A549 treated with AZD2906 at 1 μM for 4 hours (cell line): ENCODE measurements around the gene HOXD9. TPM values are rescaled to one million over a fixed set of nuclear protein-coding genes. Genes with fewer than 3 reads are reported as not detected.

Experiments
- total RNA-seq: library from RNA; stranded (reverse); fragments of 200-300 nt; extraction: Qiagen RNA extraction; gene quantifications from 5 replicates; pipeline ENCODE4 v1.2.3, GENCODE V29; 2022

HOXD9 gene
- 0.83 to 1.6 TPM (median 1.2 TPM) in 5 replicates for total RNA-seq

GRCh38 chr2:176122683-176123410, at the start of gene HOXD9:
Gene HOXD9, plus strand, starts transcription at chr2:176122719. Its CDS starts 50 bp downstream, at chr2:176122769.

GRCh38 chr2:176083796-176084261, 38.7 kb upstream of the HOXD9 start, which contains the start of gene EVX2:
Gene EVX2, minus strand, starts transcription at chr2:176083962. Its CDS starts 186 bp downstream, at chr2:176083776.

GRCh38 chr2:176092270-176093144, 30.0 kb upstream of the HOXD9 start, which contains the start of gene HOXD13:
Gene HOXD13, plus strand, starts transcription at chr2:176092721. Its CDS starts 170 bp downstream, at chr2:176092891.

GRCh38 chr2:176099728-176100546, 22.6 kb upstream of the HOXD9 start, which contains the start of gene HOXD12:
Gene HOXD12, plus strand, starts transcription at chr2:176099795. Its CDS starts 7 bp downstream, at chr2:176099802.

DNA sequence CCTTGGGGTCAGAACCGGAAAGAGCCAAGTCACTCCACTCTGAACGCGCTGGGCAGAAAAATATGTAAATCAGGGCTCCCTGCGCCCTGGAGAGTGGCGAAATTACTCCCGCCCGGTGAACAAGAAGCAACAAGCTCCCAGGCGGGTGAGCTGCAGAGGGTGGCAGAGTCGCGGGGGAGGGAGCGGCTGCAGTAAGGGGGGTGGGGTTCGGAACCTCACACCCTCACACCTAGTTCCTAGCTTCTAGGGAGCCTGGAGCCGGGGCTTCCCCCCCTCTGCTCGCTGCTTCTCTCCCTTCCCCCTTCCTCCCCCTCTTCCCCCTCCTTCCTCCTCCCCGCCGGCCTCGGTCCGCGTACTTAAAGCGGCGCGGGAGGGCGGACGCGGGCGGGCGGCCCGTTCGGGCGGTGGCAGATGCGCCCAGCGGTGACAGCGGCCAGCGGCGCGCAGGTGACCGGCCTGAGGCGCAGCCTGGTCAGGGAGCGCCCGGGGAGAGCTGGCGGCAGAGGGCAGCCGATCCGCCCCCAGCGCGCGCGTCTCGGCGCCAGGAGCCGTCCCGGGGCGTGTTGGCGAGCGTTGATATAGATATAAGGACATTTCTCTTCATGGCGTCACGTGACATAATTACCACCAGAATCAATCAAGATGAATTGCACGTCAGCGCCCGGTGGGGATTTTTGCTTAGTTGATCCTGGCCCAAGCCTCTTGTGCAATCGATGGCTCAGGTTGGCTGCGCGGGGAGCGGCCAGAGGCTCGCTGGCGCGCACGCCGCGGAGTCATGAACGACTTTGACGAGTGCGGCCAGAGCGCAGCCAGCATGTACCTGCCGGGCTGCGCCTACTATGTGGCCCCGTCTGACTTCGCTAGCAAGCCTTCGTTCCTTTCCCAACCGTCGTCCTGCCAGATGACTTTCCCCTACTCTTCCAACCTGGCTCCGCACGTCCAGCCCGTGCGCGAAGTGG, 15.7 kb upstream of the HOXD9 start, which contains the start of gene HOXD11:
TSS of gene HOXD11 (plus strand) at position 700 of the 959 bp plus-strand sequence. CDS start at position 776, 76 bp downstream.

DNA sequence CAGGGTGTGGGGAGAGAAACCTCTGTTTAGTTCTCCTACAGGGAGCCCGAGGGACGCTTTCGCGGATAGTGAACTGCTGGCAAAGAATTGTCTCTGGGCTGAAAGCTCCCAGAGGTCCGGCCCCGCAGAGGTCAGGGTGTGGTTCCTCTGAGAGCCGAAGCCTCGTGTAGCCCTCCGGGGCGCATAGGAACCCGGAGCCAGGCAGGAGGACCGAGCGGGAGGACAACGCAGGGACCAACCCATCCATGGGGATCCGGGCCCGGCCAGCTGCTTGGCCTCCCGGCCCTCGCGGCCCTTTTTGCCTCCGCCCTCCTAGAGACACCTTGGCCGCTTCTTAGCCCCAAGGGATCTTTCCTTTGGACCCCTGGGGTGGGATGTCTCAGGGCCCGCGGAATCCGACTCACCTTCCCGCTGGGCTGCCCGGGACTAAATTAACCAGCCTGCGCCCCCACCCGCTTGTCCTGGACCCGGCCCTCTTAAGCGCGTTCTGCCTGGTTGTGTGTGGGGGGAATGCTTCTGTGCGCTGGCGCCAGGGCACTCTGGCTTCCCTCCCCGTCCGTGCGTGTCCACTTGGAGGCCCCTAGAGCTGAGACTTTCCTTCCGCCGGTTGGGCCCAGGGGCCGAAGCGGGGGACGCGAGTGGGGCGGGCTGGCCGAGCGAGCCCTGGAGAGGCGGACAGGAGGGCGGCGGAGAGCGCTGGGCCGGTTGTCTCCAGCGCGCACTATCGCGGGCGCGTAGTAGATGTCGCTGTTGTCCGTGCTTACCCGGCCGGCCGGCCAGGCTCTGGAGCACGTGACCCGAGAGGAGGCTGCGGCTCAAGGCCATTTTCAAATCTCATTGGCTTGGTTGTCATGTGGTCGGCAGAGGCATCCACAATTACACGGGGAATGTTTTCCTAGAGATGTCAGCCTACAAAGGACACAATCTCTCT, 6.4 kb upstream of the HOXD9 start, which contains the start of gene HOXD10:
TSS of gene HOXD10 (plus strand) at position 896 of the 931 bp plus-strand sequence. CDS start 56 bp downstream, outside the sequence.

GRCh38 chr2:176128982-176129796, 6.7 kb downstream of the HOXD9 start, which contains the start of gene HOXD8:
Gene HOXD8, plus strand, starts transcription at chr2:176129705. Its CDS starts 662 bp downstream, at chr2:176130367.

GRCh38 chr2:176151442-176152287, 29.1 kb downstream of the HOXD9 start, which contains the start of gene HOXD4:
Gene HOXD4, plus strand, starts transcription at chr2:176151550. Its CDS starts 84 bp downstream, at chr2:176151634.

GRCh38 chr2:176156807-176157498, 34.4 kb downstream of the HOXD9 start, which contains the start of gene HOXD3:
Gene HOXD3, plus strand, starts transcription at chr2:176157307. Its CDS starts 11,808 bp downstream, at chr2:176169115.

Other genes starting within 250 kb of the HOXD9 start
- 10.8 to 15.0 TPM (median 12.9 TPM) in 5 replicates for gene LNPK, start 120.5 kb upstream of the HOXD9 start, total RNA-seq
- gene EVX2, start 38.8 kb upstream of the HOXD9 start, total RNA-seq = 0.01 TPM in 1 of 5 replicates, not detected in the others
- gene HOXD13, start 30.0 kb upstream of the HOXD9 start, total RNA-seq = 0.07 to 0.27 TPM (median 0.18 TPM) in 5 replicates
- not detected in 5 replicates for gene HOXD12, start 22.9 kb upstream of the HOXD9 start, total RNA-seq
- 5.2 to 6.9 TPM (median 6.5 TPM) in 5 replicates for gene HOXD11, start 15.4 kb upstream of the HOXD9 start, total RNA-seq
- 4.4 to 5.7 TPM (median 5.2 TPM) in 5 replicates for gene HOXD10, start 5.9 kb upstream of the HOXD9 start, total RNA-seq
- 5.0 to 6.2 TPM (median 5.3 TPM) in 5 replicates for gene HOXD8, start 7.0 kb downstream of the HOXD9 start, total RNA-seq
- gene HOXD4, start 28.8 kb downstream of the HOXD9 start, total RNA-seq = 0.15 to 0.52 TPM (median 0.38 TPM) in 5 replicates
- 0.06 to 0.16 TPM (median 0.09 TPM) in 5 replicates for gene HOXD3, start 34.6 kb downstream of the HOXD9 start, total RNA-seq
- 0.08 to 0.27 TPM (median 0.26 TPM) in 5 replicates for gene HOXD1, start 65.9 kb downstream of the HOXD9 start, total RNA-seq
- 38.4 to 40.7 TPM (median 40.0 TPM) in 5 replicates for gene MTX2, start 146.7 kb downstream of the HOXD9 start, total RNA-seq